Hepatocyte (in vitro differentiated cells): ENCODE data around the gene VAPB. TPM values are rescaled to one million over a fixed set of nuclear protein-coding genes. Genes with fewer than 3 reads are reported as not detected.
"Not testable (repeated sequence)": the region's sequence is repeated elsewhere in the genome, so short reads cannot be mapped to it uniquely, and the experiment has no call there.

Source experiments
- DNase-seq: peaks from one replicate; pipeline ENCODE4 v3.0.0-alpha.2; 2016; ENCODE audit warnings: low spot score
- H2AFZ ChIP-seq: fragments of 200-600 bp; sonication (generic); 2 replicates; pipeline ENCODE4 v1.6.0; 2016; ENCODE audit warnings: antibody characterized with exemption, mild to moderate bottlenecking
- H3K27ac ChIP-seq: fragments of 200-600 bp; sonication (generic); 2 replicates; pipeline ENCODE4 v1.5.1; 2016; ENCODE audit warnings: mild to moderate bottlenecking
- H3K27me3 ChIP-seq: fragments of 200-600 bp; sonication (generic); 2 replicates; pipeline ENCODE4 v1.6.1; 2016
- H3K36me3 ChIP-seq: fragments of 200-600 bp; sonication (generic); replicated peaks from 2 replicates; pipeline ENCODE4 v1.5.1; 2016; ENCODE audit warnings: low read depth; ENCODE audit not compliant: insufficient read depth
- H3K4me1 ChIP-seq: fragments of 200-600 bp; sonication (generic); 2 replicates; pipeline ENCODE4 v1.5.1; 2016; ENCODE audit warnings: mild to moderate bottlenecking, moderate library complexity; ENCODE audit not compliant: insufficient read depth
- H3K4me2 ChIP-seq: fragments of 200-600 bp; sonication (generic); 2 replicates; pipeline ENCODE4 v1.6.0; 2016
- H3K4me3 ChIP-seq: fragments of 200-600 bp; sonication (generic); 2 replicates; pipeline ENCODE4 v1.5.1; 2016; ENCODE audit warnings: mild to moderate bottlenecking
- H3K79me2 ChIP-seq: fragments of 200-600 bp; sonication (generic); 2 replicates; pipeline ENCODE4 v1.6.0; 2017; ENCODE audit warnings: mild to moderate bottlenecking
- H3K9me2 ChIP-seq: fragments of 200-600 bp; sonication (generic); replicated peaks from 2 replicates; pipeline ENCODE4 v1.6.0; 2017; ENCODE audit warnings: mild to moderate bottlenecking; ENCODE audit not compliant: insufficient read depth
- H3K9me3 ChIP-seq: fragments of 200-600 bp; sonication (generic); 2 replicates; pipeline ENCODE4 v1.5.1; 2016; ENCODE audit warnings: low read depth, mild to moderate bottlenecking
- H4K20me1 ChIP-seq: fragments of 200-600 bp; sonication (generic); 2 replicates; pipeline ENCODE4 v1.6.0; 2016; ENCODE audit warnings: mild to moderate bottlenecking; ENCODE audit not compliant: insufficient read depth, poor library complexity, severe bottlenecking
- EZH2 ChIP-seq: fragments of 200-600 bp; sonication (generic); IDR thresholded peaks from 2 replicates; pipeline ENCODE4 v1.6.1; 2016; ENCODE audit warnings: antibody characterized with exemption, mild to moderate bottlenecking, borderline replicate concordance
- EZH2phosphoT487 ChIP-seq: fragments of 200-600 bp; sonication (generic); IDR thresholded peaks from one replicate; pipeline ENCODE4 v1.6.1; 2018; ENCODE audit warnings: antibody characterized with exemption, mild to moderate bottlenecking, low read depth, moderate library complexity; ENCODE audit not compliant: unreplicated experiment, severe bottlenecking
- WGBS: methylation state at CpG from one replicate; pipeline ENCODE4 v1.1.6; 2016; ENCODE audit warnings: low lambda C conversion rate; ENCODE audit errors: missing lambda C conversion rate; 5-methylcytosine and 5-hydroxymethylcytosine counted together
- polyA plus RNA-seq: library from polyadenylated mRNA; unstranded; fragments of >200 nt; fragmentation: Nextera tagmentation; extraction: Ambion mirVana; gene quantifications from 2 replicates; pipeline ENCODE4 v1.2.1, GENCODE V29; 2016
- total RNA-seq: library from RNA; depleted of rRNA; stranded (reverse); fragments of >200 nt; gene quantifications from 2 replicates; pipeline ENCODE4 v1.2.3, GENCODE V29; 2014
- TF ChIP-seq, protein P1 (sequence below): fragments of 200-600 bp; sonication (generic); IDR thresholded peaks from 2 replicates; pipeline ENCODE4 v1.5.1; 2016; ENCODE audit warnings: antibody characterized with exemption, mild to moderate bottlenecking; ENCODE audit not compliant: poor library complexity

Gene VAPB
- total and polyA plus RNA-seq, 2 experiments from 2014 or later = 32.1 to 49.6 TPM

DNA sequence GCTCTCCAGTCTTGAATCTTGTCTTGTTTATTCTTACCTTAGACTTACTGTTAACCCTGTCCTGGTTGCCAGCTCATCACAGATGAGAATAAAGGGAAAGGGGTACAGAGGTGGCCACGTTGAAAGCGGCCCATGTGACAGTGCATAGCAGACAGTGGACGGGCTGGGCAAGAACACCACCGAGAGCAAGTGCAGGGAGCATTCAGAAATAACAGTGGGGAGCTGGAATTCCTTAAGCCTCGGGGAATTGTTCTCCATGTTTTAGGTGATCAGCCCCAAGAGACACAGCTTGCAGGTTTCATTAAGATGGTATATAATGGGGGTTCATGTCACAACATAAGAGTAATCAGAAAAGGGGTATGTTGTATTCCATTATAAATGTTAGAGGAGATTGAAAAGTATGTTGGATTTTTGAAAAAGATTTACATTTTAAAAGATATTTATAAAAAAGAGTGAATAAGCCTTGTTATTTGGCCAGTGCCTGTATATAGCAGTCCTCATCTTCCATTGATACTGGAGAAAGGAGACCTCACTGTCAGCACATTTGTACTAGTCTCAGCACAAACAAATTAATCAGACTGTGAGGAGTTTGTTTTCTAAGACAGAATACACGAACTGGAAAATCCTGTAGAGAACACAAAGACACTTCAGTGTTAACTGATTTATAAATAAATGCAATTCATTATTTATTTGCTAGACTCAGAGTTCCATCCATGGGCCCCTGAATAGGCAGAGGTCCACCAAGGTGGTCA, 35.4 kb downstream of the VAPB start:
- H3K4me1 ChIP-seq = peaks cover 14% of the 10 kb centered on the region
- peak overlapping the region; percentile 17 for H3K27ac ChIP-seq
- peaks cover 79% of the 10 kb centered on the region for H3K79me2 ChIP-seq
- DNase-seq = no peak
- no peak overlapping the region for H2AFZ ChIP-seq
- H3K9me2 ChIP-seq = no peaks in the 10 kb centered on the region
- H3K4me2 ChIP-seq = peak overlapping the region; percentile 12
- TF ChIP-seq, protein P1, sequence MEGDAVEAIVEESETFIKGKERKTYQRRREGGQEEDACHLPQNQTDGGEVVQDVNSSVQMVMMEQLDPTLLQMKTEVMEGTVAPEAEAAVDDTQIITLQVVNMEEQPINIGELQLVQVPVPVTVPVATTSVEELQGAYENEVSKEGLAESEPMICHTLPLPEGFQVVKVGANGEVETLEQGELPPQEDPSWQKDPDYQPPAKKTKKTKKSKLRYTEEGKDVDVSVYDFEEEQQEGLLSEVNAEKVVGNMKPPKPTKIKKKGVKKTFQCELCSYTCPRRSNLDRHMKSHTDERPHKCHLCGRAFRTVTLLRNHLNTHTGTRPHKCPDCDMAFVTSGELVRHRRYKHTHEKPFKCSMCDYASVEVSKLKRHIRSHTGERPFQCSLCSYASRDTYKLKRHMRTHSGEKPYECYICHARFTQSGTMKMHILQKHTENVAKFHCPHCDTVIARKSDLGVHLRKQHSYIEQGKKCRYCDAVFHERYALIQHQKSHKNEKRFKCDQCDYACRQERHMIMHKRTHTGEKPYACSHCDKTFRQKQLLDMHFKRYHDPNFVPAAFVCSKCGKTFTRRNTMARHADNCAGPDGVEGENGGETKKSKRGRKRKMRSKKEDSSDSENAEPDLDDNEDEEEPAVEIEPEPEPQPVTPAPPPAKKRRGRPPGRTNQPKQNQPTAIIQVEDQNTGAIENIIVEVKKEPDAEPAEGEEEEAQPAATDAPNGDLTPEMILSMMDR = no peak
- TF ChIP-seq EZH2 (no peak), EZH2phosphoT487 (no peak)
- H3K27me3 ChIP-seq = no peaks in the 10 kb centered on the region
- H3K4me3 ChIP-seq = no peak overlapping the region
- WGBS = 51% methylated on average over 6 of the region's 6 CpGs
- H3K36me3 ChIP-seq = no peaks in the 10 kb centered on the region
- no peaks in the 10 kb centered on the region for H3K9me3 ChIP-seq
- H4K20me1 ChIP-seq = peaks cover 3% of the 10 kb centered on the region

DNA sequence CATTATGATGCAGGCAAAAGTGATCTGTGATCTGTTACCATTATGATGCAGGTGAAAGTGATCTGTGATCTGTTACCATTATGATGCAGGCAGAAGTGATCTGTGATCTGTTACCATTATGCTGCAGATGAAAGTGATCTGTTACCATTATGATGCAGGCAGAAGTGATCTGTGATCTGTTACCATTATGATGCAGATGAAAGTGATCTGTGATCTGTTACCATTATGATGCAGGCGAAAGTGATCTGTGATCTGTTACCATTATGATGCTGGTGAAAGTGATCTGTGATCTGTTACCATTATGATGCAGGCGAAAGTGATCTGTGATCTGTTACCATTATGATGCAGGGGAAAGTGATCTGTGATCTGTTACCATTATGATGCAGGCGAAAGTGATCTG, 38.5 kb downstream of the VAPB start:
- peaks cover 22% of the 10 kb centered on the region for H3K4me1 ChIP-seq
- H3K79me2 ChIP-seq = peaks cover 86% of the 10 kb centered on the region
- 100% methylated on average over 3 of the region's 3 CpGs for WGBS

DNA sequence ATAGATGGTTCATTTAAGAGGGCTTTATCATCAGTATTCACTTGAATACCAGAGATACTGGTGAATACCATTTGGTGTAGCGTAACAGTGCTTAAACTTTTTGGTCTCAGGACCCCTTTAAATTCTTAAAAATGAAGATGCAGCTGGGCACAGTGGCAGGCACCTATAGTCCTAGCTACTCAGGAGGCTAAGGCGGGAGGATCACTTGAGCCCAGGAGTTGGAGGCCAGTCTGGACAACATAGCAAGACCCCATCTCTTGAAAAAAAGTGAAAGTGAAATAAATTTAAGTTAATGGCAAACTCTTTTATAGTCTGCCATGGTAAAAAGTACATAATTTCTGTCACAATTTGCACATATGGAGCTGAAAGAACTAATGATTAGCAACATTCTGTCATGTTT, 39.3 kb downstream of the VAPB start:
- no peaks in the 10 kb centered on the region for H3K9me2 ChIP-seq
- no peak overlapping the region for H3K4me3 ChIP-seq
- H3K27ac ChIP-seq = no peak overlapping the region
- H3K4me1 ChIP-seq = peaks cover 22% of the 10 kb centered on the region
- H3K36me3 ChIP-seq = no peaks in the 10 kb centered on the region
- peaks cover 18% of the 10 kb centered on the region for H4K20me1 ChIP-seq
- no peak for DNase-seq
- H3K27me3 ChIP-seq = no peaks in the 10 kb centered on the region
- no peak overlapping the region for H2AFZ ChIP-seq
- H3K9me3 ChIP-seq = no peaks in the 10 kb centered on the region
- H3K4me2 ChIP-seq = no peak overlapping the region
- WGBS = 100% methylated on average over 2 of the region's 2 CpGs
- peaks cover 93% of the 10 kb centered on the region for H3K79me2 ChIP-seq
- TF ChIP-seq EZH2phosphoT487 = no peak
- no peak for TF ChIP-seq EZH2
- TF ChIP-seq, protein P1 = no peak

More for the DNA sequence above, 38.5 kb downstream of the VAPB start:
- H3K36me3 ChIP-seq, H3K4me2 ChIP-seq, H3K27ac ChIP-seq, H3K9me3 ChIP-seq, H3K4me3 ChIP-seq, H2AFZ ChIP-seq, DNase-seq, H3K27me3 ChIP-seq, H3K9me2 ChIP-seq: not testable (repeated sequence)
- peaks cover 15% of the 10 kb centered on the region for H4K20me1 ChIP-seq

DNA sequence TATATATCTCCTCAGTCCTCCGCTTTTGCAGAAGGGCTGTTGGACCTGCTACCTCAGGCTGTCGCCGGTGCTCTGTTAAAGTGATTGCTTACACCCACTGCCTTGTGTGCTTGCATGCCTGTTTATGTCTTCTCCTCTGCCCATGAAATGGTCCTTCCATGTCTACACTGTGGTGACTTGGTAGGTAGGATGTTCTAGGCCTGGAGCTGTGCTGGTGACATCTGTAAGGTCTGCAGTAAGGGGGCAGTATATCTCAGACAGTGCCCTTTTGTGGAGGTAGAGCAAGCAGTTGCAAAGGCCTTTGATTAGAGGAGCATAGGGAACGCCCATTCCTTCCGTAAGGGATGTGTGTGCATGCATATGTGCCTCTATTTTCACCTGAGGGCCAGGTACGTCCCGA, 40.3 kb downstream of the VAPB start:
- no peak overlapping the region for H3K27ac ChIP-seq
- H3K36me3 ChIP-seq = no peaks in the 10 kb centered on the region
- no peak overlapping the region for H3K4me3 ChIP-seq
- no peaks in the 10 kb centered on the region for H3K27me3 ChIP-seq
- H3K9me2 ChIP-seq = no peaks in the 10 kb centered on the region
- no peak for DNase-seq
- H2AFZ ChIP-seq = no peak overlapping the region
- no peaks in the 10 kb centered on the region for H3K9me3 ChIP-seq
- H3K4me1 ChIP-seq = peaks cover 19% of the 10 kb centered on the region
- TF ChIP-seq, protein P1 = no peak
- TF ChIP-seq EZH2 (no peak), EZH2phosphoT487 (no peak)
- H3K79me2 ChIP-seq = peaks cover 95% of the 10 kb centered on the region
- H4K20me1 ChIP-seq = peaks cover 18% of the 10 kb centered on the region
- no peak overlapping the region for H3K4me2 ChIP-seq
- WGBS = 97% methylated on average over 7 of the region's 7 CpGs
